ENCODE measurements around the gene BCL2L2.
"Not testable (repeated sequence)": the region's sequence is repeated elsewhere in the genome, so short reads cannot be mapped to it uniquely, and the experiment has no call there.

The BCL2L2 gene

GRCh38 chr14:23325746-23326145, 19.1 kb downstream of the BCL2L2 start:
- peaks cover 26% of the 10 kb centered on the region for H3K36me3 ChIP-seq (ENCODE audit: control insufficient read depth, insufficient read depth, low read length)
- H3K27ac ChIP-seq (ENCODE audit: insufficient read depth, low read depth, low read length, poor library complexity, severe bottlenecking); H3K4me3 ChIP-seq (ENCODE audit: insufficient read depth, low read depth, low read length); H3K27me3 ChIP-seq (ENCODE audit: control insufficient read depth, insufficient read depth, low read length, poor library complexity, severe bottlenecking); H3K4me1 ChIP-seq (ENCODE audit: control insufficient read depth, insufficient read depth, low read length); H3K9me3 ChIP-seq (ENCODE audit: control insufficient read depth, low read length): not testable (repeated sequence)
- WGBS, 2 experiments: 96 to 100% methylated on average over 4 of the region's 5 CpGs

DNA sequence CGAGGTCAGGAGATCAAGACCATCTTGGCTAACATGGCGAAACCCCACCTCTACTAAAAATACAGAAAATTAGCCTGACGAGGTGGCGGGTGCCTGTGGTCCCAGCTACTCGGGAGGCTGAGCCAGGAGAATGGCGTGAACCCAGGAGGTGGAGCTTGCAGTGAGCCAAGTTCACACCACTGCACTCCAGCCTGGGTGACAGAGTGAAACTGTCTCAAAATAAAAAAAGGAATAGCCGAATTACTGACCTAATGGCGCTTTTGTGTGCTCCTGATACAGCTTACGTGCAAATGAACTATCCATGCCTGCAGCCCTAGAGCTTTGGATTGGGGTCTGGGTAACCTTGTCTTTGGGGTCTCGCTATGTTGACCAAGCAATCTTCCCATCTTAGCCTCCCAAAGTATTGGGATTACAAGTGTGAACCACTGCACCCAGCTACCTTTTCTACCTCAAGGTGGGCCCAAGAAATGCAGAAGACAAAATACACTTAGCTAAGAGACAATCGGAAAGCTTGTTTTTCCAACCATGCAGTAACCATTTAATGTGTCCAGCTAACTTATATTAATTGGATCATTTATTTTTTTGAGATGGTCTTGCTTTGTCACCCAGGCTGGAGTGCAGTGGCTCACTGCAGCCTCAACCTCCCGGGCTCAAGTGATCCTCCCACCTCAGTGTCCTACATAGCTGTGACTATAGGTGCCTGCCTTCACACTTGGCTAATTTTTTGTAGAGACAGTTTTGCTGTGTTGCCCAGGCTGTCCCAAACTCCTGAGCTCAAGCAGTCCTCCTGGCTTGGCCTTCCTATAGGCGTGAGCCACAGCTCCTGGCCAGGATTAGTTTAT, 20.1 kb downstream of the BCL2L2 start:
- peaks cover 26% of the 10 kb centered on the region for H3K36me3 ChIP-seq (ENCODE audit: control insufficient read depth, insufficient read depth, low read length)
- peaks cover 4% of the 10 kb centered on the region for H3K4me1 ChIP-seq (ENCODE audit: control insufficient read depth, insufficient read depth, low read length)
- H3K27ac ChIP-seq (ENCODE audit: insufficient read depth, low read depth, low read length, poor library complexity, severe bottlenecking): no peak overlapping the region
- H3K9me3 ChIP-seq (ENCODE audit: control insufficient read depth, low read length): no peaks in the 10 kb centered on the region
- WGBS, 2 experiments: 89 to 92% methylated on average over 13 of the region's 13 CpGs
- H3K27me3 ChIP-seq (ENCODE audit: control insufficient read depth, insufficient read depth, low read length, poor library complexity, severe bottlenecking): no peaks in the 10 kb centered on the region
- H3K4me3 ChIP-seq (ENCODE audit: insufficient read depth, low read depth, low read length): no peak overlapping the region

GRCh38 chr14:23327947-23328744, 21.5 kb downstream of the BCL2L2 start:
- peaks cover 22% of the 10 kb centered on the region for H3K36me3 ChIP-seq (ENCODE audit: control insufficient read depth, insufficient read depth, low read length)
- peaks cover 2% of the 10 kb centered on the region for H3K4me1 ChIP-seq (ENCODE audit: control insufficient read depth, insufficient read depth, low read length)
- no peak overlapping the region for H3K27ac ChIP-seq (ENCODE audit: insufficient read depth, low read depth, low read length, poor library complexity, severe bottlenecking)
- H3K27me3 ChIP-seq (ENCODE audit: control insufficient read depth, insufficient read depth, low read length, poor library complexity, severe bottlenecking): no peaks in the 10 kb centered on the region
- no peaks in the 10 kb centered on the region for H3K9me3 ChIP-seq (ENCODE audit: control insufficient read depth, low read length)
- 53 to 55% methylated on average over 4 of the region's 4 CpGs for WGBS, 2 experiments
- H3K4me3 ChIP-seq (ENCODE audit: insufficient read depth, low read depth, low read length): no peak overlapping the region

GRCh38 chr14:23335623-23336022, 29.0 kb downstream of the BCL2L2 start:
- 95 to 96% methylated on average over 5 of the region's 5 CpGs for WGBS, 2 experiments
- Histone ChIP-seq H3K27me3 (ENCODE audit: control insufficient read depth, insufficient read depth, low read length, poor library complexity, severe bottlenecking) (no peaks in the 10 kb centered on the region), H3K9me3 (ENCODE audit: control insufficient read depth, low read length) (peaks cover 3% of the 10 kb centered on the region), H3K27ac (ENCODE audit: insufficient read depth, low read depth, low read length, poor library complexity, severe bottlenecking) (no peak overlapping the region), H3K4me1 (ENCODE audit: control insufficient read depth, insufficient read depth, low read length) (no peaks in the 10 kb centered on the region), H3K36me3 (ENCODE audit: control insufficient read depth, insufficient read depth, low read length) (no peaks in the 10 kb centered on the region), H3K4me3 (ENCODE audit: insufficient read depth, low read depth, low read length) (no peak overlapping the region)

DNA sequence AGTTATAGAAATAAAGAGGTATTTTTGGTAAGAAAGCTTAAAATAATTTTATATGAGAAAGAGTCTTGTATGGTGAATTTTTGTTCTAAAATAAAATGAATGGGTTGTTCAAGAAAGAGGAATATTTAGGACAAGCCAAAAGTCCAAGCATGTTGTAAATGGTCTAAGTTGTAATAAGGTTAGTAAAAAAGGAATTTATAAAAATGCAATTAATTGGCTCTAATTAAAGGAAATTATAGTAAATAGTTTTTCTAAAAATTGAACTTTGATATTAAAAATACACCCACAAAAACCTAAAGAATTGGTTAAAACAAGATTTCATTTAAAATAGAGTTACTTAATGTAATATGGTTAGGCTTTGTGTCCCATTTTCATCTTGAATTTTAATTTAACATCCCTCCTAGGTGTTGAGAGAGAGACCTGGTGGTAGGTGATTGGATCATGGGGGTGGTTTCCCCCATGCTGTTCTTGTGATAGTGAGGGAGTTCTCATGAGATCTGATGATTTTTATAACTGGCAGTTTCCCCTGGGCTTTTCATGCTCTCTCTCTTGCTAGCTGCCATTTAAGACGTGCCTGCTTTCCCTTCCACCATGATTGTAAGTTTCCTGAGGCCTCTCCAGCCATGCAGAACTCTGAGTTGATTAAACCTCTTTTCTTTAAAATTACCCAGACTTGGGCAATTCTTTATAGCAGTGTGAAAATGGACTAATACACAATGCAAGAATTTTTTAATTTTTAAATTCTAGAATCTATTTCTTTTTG, 33.1 kb downstream of the BCL2L2 start:
- peaks cover 3% of the 10 kb centered on the region for H3K9me3 ChIP-seq (ENCODE audit: control insufficient read depth, low read length)
- H3K4me3 ChIP-seq (ENCODE audit: insufficient read depth, low read depth, low read length): no peak overlapping the region
- H3K4me1 ChIP-seq (ENCODE audit: control insufficient read depth, insufficient read depth, low read length): no peaks in the 10 kb centered on the region
- 87 to 88% methylated on average over 1 of the region's 1 CpG for WGBS, 2 experiments
- H3K27ac ChIP-seq (ENCODE audit: insufficient read depth, low read depth, low read length, poor library complexity, severe bottlenecking): no peak overlapping the region
- H3K27me3 ChIP-seq (ENCODE audit: control insufficient read depth, insufficient read depth, low read length, poor library complexity, severe bottlenecking): no peaks in the 10 kb centered on the region
- H3K36me3 ChIP-seq (ENCODE audit: control insufficient read depth, insufficient read depth, low read length): no peaks in the 10 kb centered on the region

DNA sequence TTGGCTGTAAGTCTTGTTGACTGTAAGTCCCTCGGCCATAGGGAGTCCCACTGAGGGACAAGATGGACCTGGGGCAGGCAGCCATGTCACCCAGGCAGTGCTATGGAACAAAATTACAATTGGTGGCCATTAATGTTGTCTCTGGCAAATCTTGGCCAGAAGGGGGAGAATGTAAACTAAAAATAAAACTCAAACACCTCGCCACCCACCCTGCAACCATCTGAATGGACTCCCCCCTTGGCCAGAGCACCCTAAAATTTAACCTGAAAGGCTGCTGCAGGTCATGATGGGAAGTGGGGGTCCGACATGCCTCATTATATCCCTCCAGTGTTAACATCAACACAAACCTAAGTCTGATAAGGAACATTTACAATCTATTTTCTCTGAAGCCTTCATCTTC, 37.8 kb downstream of the BCL2L2 start:
- 85 to 87% methylated on average over 3 of the region's 3 CpGs for WGBS, 2 experiments
- Histone ChIP-seq H3K27ac (ENCODE audit: insufficient read depth, low read depth, low read length, poor library complexity, severe bottlenecking) (no peak overlapping the region), H3K4me3 (ENCODE audit: insufficient read depth, low read depth, low read length) (no peak overlapping the region), H3K9me3 (ENCODE audit: control insufficient read depth, low read length) (no peaks in the 10 kb centered on the region), H3K36me3 (ENCODE audit: control insufficient read depth, insufficient read depth, low read length) (no peaks in the 10 kb centered on the region), H3K27me3 (ENCODE audit: control insufficient read depth, insufficient read depth, low read length, poor library complexity, severe bottlenecking) (no peaks in the 10 kb centered on the region), H3K4me1 (ENCODE audit: control insufficient read depth, insufficient read depth, low read length) (no peaks in the 10 kb centered on the region)

GRCh38 chr14:23345987-23346692, 39.5 kb downstream of the BCL2L2 start:
- H3K27ac ChIP-seq (ENCODE audit: insufficient read depth, low read depth, low read length, poor library complexity, severe bottlenecking): no peak overlapping the region
- H3K36me3 ChIP-seq (ENCODE audit: control insufficient read depth, insufficient read depth, low read length): no peaks in the 10 kb centered on the region
- H3K9me3 ChIP-seq (ENCODE audit: control insufficient read depth, low read length): no peaks in the 10 kb centered on the region
- WGBS, 2 experiments: 67 to 73% methylated on average over 13 of the region's 13 CpGs
- peaks cover 1% of the 10 kb centered on the region for H3K27me3 ChIP-seq (ENCODE audit: control insufficient read depth, insufficient read depth, low read length, poor library complexity, severe bottlenecking)
- H3K4me1 ChIP-seq (ENCODE audit: control insufficient read depth, insufficient read depth, low read length): no peaks in the 10 kb centered on the region
- no peak overlapping the region for H3K4me3 ChIP-seq (ENCODE audit: insufficient read depth, low read depth, low read length)

GRCh38 chr14:23346693-23347405, 40.2 kb downstream of the BCL2L2 start:
- no peak overlapping the region for H3K4me3 ChIP-seq (ENCODE audit: insufficient read depth, low read depth, low read length)
- H3K27me3 ChIP-seq (ENCODE audit: control insufficient read depth, insufficient read depth, low read length, poor library complexity, severe bottlenecking): peaks cover 8% of the 10 kb centered on the region
- H3K36me3 ChIP-seq (ENCODE audit: control insufficient read depth, insufficient read depth, low read length): no peaks in the 10 kb centered on the region
- WGBS, 2 experiments: 87% methylated on average over 27 of the region's 27 CpGs
- no peaks in the 10 kb centered on the region for H3K9me3 ChIP-seq (ENCODE audit: control insufficient read depth, low read length)
- no peak overlapping the region for H3K27ac ChIP-seq (ENCODE audit: insufficient read depth, low read depth, low read length, poor library complexity, severe bottlenecking)
- no peaks in the 10 kb centered on the region for H3K4me1 ChIP-seq (ENCODE audit: control insufficient read depth, insufficient read depth, low read length)

Measured in ectodermal cell (in vitro differentiated cells).